Skin of body (tissue), 2 donors: ENCODE measurements around the gene GTF2A1. TPM values are rescaled to one million over a fixed set of nuclear protein-coding genes. Genes with fewer than 3 reads are reported as not detected.
"Not testable (repeated sequence)": the region's sequence is repeated elsewhere in the genome, so short reads cannot be mapped to it uniquely, and the experiment has no call there.

Experiments used
- DNase-seq: peaks from one replicate; lab custom pipeline; 2025; lab: John Stamatoyannopoulos, UW
- total RNA-seq: library from RNA; depleted of rRNA; stranded (reverse); fragments of >200 nt; gene quantifications from one replicate; pipeline ENCODE4 v1.2.3, GENCODE V29; 2014

The GTF2A1 gene
- total RNA-seq, 1 donor from 2014 or later: 27.3 TPM

GRCh38 chr14:81233615-81234014 is 12.9 kb upstream of the GTF2A1 start:
- DNase-seq: no peak

- no peak for DNase-seq
Measured at GRCh38 chr14:81231540-81231939, 10.8 kb upstream of the GTF2A1 start.

- no peak for DNase-seq
Measured at GRCh38 chr14:81224222-81224621, 3.5 kb upstream of the GTF2A1 start.

GRCh38 chr14:81223788-81224187 is 3.0 kb upstream of the GTF2A1 start:
- DNase-seq: not testable (repeated sequence)

- no peak for DNase-seq
Measured at GRCh38 chr14:81222691-81223090, 1.9 kb upstream of the GTF2A1 start.

- peak; percentile 30 for DNase-seq
Measured at GRCh38 chr14:81222126-81222525, 1.4 kb upstream of the GTF2A1 start.

- DNase-seq: peak; percentile 40
Measured at GRCh38 chr14:81221579-81222102, 882 bp upstream of the GTF2A1 start.

GRCh38 chr14:81220580-81220829 is 254 bp downstream of the GTF2A1 start:
- peak; percentile 50 for DNase-seq

GRCh38 chr14:81219759-81220579 is 790 bp downstream of the GTF2A1 start:
- DNase-seq: peak; percentile 52

- peak; percentile 97 for DNase-seq
Measured at GRCh38 chr14:81219210-81219758, 1.5 kb downstream of the GTF2A1 start.

GRCh38 chr14:81211844-81212243 is 8.9 kb downstream of the GTF2A1 start:
- DNase-seq: no peak

GRCh38 chr14:81209167-81209836 is 11.5 kb downstream of the GTF2A1 start:
- DNase-seq: no peak

GRCh38 chr14:81208489-81208888 is 12.3 kb downstream of the GTF2A1 start:
- no peak for DNase-seq

GRCh38 chr14:81206115-81206514 is 14.6 kb downstream of the GTF2A1 start:
- DNase-seq: no peak

- DNase-seq: no peak
Measured at GRCh38 chr14:81205639-81206038, 15.1 kb downstream of the GTF2A1 start.

GRCh38 chr14:81200054-81200453 is 20.7 kb downstream of the GTF2A1 start:
- no peak for DNase-seq

- no peak for DNase-seq
Measured at GRCh38 chr14:81199084-81199483, 21.7 kb downstream of the GTF2A1 start.

- DNase-seq: no peak
Measured at GRCh38 chr14:81198651-81199050, 22.1 kb downstream of the GTF2A1 start.

- DNase-seq: no peak
Measured at GRCh38 chr14:81193924-81194633, 26.7 kb downstream of the GTF2A1 start.

GRCh38 chr14:81192594-81192993 is 28.2 kb downstream of the GTF2A1 start:
- DNase-seq: no peak

GRCh38 chr14:81187832-81188522 is 32.8 kb downstream of the GTF2A1 start:
- DNase-seq: no peak
